NCI-H1417 (cell line): Measurements from ENCODE around the gene SLC23A3.

Source experiments
- DNase-seq, 3 experiments: peaks; one replicate each; lab custom pipeline; 2025; lab: John Stamatoyannopoulos, UW

SLC23A3 gene

DNA sequence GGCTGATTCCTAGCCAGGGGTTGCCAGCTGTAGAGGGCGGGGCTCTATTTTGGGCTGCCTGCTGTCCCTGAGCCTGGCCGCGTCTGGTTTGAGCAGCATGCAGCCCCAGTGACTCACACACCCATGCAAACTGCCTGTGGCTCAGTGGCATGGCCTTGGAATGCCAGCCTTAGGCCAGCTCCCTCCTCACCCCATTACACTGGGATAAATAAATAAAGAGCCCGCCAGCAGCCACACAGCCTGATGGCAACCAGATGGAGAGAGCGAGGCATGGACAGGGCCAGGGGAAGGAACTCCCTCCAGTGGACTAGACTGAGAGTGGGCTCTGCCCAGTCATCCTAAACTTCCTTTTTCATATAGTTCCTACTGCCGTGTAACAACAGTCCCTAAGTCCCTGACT lies 27.5 kb downstream of the SLC23A3 start:
- DNase-seq, result no peak

DNA sequence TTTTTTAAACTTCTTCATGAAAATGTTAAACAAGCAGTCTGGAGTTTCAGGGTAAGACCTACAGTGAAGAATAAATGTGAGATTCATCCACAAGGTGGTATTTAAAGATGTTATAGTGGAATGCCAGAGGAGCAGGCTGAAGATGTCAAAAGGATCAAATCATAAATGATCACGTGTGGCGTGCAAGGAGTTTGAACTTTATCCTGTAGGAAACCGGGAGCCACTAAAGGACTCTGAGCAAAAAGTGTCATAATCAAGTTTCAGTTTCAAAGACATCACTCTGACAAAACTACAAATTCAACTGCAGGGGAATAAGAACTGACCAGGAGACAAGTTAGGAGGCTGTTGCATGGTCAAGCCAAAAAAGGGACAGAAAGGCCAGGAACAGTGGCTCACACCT lies 29.1 kb downstream of the SLC23A3 start:
- DNase-seq, result no peak

DNA sequence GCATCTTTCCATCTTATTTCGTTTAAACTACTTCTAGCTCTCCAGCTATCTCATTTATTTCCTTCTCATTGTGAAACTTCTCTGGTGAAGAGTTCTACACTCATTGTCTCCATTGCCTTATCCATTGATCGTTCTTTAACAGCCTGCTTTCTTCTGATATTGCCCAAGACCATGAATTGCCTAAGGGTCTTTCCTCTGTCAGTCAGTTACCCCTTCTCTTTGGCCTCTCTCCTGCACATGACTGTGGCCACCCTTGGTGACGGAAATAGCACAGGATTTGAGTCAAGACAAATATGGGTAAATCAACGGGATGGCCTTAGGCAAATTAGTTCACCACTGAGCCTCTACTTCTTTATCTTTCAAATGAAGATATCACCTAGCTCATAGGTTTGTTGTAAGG lies 35.9 kb downstream of the SLC23A3 start:
- no peak for DNase-seq

DNA sequence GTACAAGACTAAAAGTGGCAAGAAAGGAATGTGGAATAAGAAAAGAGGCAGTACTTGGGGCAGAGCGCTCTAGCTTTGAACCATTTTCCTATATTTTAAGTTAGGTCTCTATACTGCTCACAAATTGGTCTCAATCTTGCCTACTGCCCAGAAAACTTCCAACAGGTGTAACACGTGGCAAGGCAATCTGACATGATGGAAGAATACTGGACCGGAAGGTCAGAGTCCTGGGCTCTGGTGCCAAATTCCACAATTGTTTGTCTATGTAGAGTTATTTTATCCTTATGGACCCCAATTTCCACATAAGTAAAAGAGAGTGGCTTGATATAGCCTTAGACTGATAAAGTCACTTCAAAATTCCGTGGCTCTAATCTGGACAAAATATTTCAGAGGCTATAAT lies 38.1 kb downstream of the SLC23A3 start:
- DNase-seq, result no peak

DNA sequence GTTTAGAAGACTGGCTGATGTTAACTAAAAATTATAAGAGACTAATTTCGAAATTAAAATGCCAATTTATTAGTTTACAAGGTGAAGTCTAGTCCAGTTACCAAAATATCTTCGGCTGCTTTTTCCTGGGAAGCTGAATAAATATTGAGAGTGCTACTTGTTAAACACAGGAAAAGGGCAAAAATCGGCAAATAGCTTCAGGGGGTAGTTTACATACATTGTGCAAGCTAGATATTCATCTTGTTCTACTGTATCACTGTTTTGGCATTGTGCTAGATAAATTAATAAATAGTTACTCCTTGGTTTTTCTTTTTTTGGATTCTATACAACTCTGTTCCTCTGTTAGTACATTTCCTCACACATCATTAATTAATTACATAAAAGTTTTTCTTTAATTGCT lies 38.5 kb downstream of the SLC23A3 start:
- DNase-seq, result no peak

DNA sequence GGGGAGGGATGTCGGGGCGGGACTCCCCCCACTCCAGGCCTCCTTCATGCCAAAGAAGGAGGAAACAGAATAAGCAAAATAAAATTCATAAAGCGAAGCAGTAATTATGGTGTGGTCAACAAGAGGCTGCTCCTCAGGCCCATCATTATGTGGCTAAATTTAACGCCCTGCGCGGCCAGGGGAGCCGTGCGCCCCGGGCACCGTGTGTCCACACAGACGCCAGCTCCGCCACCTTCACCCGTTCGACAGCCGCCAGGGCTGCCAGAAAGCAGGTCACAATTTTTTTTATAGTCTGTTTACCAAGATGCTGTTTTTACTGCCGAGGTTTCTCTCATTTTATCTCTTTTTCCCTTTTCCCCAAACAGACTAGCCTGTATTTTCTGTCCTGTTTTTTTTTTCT lies 40.2 kb downstream of the SLC23A3 start:
- DNase-seq, result no peak

DNA sequence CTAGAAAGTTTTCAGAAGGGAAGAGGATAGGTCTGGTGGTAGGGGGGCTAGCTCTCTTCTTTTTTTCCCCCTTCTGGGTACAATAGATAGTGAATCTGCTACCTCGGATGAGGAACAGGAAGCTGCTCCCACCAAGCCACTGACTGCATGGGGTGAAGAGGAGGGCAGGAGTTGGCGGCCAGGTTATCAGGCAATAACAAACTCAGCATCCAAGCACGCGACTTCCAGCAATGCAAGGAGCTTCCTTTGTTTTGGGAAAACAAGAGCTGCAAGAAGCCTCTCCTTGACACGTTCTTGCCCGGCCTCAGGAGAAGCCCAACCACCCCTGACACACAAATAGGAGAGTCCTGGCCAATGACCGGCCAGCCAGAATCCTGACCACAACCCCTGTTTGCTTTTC lies 41.4 kb downstream of the SLC23A3 start:
- DNase-seq, result no peak

DNA sequence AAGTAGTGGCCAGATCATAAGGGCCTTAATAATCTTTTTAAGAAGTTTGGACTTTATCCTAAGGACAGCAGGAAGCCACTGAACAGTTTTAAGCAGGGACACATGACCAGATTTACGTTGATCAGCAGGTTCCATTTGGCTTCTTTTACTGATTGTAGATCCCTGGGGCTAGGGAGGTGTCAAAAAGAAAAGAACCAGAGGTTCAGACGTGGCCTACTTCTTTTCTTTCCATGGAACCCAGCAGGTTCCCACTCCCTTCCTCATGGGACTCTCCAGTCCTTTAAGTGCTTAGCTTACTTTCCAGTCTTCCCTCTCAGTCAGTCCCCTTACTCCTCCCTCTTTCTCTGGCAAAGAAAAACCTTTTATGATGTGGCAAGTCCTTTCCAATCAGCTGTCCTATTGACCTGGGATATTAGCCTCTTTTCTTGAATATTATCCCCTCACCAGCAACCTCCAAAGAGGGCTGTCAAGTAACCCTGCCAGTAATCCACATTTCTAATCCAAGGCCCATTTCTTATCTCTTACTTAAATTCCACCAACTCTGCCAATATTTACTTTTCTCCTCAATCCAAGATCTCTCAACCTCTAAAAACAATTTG lies 42.7 kb downstream of the SLC23A3 start:
- DNase-seq, result no peak

DNA sequence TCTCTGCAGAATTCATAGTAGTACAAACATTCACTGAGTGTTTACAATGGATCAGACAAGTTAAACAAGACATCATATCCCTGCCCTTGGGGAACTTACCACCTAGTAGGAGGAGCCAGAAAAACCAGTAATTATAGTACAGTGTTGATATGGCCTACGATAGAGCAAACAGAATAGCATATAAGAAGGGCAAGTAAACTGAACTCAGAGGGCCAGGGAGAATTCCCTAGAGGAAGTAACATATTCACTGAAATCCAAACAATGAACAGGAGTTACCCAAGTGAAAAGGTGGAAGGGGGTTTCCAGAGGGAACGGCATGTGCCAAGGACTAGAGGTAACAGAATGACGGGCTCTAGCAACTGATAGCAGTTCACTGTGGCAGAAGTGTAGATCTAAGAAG lies 43.3 kb downstream of the SLC23A3 start:
- peak in 2 of 3 experiments; percentile 26 to 57 for DNase-seq

DNA sequence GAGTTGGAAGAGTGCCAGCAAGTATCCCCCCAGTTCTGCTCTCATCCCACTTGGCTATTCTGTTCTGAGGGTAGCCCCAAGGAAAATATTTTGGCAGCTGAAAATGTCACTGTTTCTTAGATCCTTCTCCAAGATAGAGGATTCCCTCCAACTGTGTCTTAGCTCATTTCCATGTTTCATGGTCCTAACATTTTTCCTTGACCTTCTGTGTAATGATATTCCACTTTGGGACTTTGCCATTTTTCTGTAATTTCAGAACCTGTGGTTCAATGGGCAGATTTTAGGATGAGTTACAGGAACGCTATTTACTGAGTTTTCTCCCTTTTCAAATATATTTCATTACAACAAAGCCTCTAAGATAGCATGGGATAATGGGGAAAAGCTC lies 44.0 kb downstream of the SLC23A3 start:
- DNase-seq, result no peak

DNA sequence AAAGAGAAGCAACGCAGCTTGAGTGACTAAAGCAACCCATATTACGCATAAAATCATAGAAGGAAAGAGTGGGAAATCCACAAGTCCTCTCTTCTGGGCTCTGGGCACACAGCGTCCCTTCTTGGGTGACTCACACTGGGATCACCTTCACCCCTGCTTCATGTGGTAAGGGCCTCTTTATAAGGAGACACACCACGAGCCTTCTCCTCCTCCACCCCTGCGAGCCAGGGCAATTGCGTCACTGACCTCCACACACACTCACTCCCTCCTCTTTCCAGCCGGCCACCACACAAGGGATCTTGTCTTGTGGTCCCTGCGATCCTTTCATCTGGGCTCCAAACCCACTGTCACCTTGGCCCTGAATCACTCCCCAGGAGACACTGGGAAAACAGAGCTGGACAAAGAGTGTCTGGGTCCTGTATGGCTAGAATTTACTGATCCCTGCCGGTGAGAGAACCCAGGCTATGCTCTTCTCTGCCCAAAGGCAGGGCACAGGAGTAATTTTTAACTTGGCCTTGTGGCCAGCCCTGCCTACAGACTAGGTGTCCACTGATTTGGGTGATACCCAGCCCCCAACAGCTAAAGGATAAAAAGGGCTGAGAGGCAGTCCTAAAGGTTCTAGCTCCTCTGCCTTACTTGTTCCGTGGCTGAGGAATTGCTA lies 44.5 kb downstream of the SLC23A3 start:
- no peak for DNase-seq

DNA sequence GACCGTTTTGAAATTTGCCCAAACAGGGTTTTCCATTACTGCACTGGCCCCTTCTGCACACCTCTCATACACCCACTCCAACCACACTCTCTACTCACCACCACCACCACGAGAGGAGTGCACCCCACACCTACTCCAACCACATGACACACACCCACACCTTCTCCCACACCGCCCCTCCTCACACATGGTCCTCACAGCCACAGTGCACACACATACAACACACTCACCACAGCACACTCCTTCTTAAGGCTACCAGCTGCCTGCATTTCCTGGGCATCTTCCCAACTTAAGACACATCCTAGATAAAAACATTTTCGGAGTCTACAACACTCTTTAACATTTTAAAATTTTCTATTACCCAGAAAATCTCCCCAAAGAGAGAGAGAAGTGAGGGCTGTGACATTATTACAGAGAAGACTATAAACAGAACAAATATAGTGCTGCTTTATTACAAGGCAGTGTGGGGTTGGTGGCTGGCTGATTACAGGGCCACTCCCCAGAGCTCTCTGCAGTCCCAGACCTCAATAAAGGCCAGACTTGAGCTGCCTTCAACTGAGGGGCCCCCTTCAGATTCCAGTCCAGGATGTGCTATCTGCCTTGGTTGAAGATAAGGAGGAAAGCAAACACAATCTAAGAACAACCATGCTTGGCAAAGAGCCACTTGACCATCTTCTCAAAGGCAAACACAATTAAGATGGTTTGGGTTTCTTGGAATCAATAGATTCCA lies 45.3 kb downstream of the SLC23A3 start:
- no peak for DNase-seq

DNA sequence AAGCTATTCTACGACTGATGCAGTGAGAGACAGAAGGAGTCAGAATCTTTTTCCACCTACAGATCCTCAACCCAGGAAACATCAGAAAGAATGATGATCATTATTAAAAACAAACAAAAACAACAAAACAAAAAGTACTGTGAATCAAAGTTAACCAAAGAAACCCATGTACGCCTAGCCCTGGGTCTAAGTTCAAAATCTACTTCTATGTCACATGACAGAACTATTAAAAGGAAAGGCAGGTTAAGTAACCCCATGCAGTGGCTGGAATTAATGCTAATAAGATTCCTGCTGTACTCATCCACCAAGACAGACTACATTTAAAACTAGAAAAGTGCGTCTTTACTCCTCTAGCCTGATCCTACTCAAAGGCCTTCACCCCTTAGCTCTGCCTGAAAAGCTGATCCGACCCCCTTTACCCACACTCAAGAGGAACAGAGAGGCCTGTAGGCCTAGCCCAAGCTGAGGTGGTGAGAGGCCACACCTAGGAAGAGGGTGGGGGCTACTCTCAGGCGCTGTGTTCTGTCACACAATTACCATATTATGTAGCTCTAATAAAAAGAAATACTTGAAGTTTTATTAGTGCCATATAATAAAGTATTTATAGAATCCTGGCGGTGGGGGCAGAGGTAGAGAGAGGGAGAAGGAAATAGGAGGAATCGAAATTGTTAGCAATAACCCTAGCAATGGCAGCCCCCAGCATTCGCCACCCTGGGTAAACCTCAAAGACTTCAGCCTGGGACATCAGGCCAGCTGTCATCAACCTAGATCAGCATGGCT lies 46.3 kb downstream of the SLC23A3 start:
- no peak for DNase-seq

DNA sequence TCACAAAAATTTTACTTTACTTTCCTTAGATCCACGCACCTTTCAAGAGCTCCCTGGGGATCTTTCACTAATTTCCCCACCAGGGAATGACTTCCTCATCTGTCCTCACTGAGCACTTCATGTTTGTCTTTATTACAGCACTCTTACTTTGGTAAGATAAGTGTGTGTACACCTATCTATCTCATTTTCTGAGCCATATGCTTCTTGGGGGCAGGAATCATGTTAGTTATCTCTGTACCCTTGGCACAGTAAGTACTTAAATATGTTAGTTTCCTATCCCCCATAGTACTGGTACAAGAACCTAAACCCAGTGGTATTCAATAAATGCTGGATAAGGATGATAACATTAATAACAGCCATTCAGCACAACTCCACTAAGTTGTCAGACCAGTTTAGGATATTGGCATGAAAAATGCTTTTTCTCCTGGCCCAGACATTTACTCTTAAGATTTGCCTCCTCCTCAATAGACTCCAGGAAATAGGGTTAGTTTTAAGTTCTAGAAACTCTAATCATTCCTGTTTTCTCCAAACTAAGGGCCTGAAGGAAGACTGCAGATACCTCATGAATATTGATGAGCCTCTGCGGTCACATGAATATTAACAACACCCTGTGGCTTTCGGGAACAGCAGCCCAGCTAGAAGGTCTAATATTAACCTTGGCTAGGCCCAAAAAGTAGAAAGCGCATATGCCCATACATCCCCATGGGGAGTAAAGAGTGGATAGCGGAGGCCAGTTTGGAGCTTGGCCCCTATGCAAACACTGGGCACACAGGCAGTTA lies 47.4 kb downstream of the SLC23A3 start:
- no peak for DNase-seq

DNA sequence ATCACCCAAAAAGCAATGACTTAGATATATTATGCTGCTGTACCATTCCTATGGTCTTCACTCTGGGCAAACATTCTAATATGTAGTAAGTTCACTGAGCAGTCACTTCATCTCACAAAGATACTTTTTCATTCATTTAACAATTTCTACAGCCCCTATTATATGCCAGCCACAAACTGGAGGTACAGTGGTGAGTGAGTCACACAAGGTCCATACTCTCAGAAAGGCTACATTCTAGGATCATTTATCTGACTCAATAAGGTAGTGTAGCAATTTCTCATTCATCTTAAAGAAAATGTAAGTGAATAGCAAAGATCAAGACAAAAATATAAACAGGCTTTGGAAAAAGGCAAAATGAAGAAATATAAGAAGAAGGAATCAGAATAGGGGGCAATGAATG lies 49.7 kb downstream of the SLC23A3 start:
- DNase-seq, result no peak

DNA sequence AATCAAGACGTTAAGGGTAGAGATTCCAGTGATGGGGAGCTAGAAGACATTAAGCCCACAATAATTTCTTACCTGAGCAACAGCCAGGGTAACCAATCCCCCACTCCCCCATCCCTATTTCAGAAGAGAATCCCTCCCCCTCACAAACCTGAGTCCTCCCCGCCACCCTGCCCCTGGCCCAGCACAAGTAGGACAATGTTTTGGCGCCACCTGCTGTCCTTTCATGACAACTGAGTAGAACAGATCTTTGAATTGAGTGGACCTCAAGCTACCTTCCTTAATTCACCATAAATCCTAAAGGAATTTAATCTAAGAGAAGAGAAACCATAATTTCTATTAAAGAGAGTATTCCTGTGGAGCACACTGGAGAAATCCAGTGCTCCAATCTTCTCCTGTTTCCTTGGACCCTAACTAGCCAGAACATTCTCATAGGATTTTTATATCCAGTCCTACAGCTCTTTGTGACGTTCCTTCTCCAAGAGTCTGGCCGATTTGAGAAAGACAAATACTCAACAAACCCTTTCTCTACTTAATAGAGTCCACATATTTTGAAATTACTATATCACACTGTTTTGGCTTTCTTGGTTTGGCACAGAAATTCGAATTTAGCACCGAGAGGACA lies 50.3 kb downstream of the SLC23A3 start:
- peak; percentile 36 to 78 (median 40) for DNase-seq

DNA sequence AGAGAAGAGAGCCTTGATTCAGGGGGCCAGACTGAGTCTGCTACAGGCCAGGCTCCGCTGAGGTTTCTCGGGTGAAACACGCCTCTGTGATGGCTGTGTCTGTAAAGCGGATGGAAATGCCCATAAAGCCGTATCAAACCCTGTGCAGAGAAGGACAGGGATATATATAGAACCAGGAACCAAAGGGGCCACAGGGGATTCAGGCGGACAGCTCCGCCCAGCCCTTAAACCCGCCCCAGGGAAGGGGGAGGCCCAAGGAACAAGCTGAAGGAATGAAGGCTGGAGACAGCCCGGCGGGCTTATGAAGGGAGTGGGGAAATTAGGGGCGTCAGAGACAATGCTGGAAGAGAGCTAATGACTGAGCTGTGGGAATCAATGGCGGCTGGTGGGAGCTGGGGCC lies 51.3 kb downstream of the SLC23A3 start:
- DNase-seq, result no peak

DNA sequence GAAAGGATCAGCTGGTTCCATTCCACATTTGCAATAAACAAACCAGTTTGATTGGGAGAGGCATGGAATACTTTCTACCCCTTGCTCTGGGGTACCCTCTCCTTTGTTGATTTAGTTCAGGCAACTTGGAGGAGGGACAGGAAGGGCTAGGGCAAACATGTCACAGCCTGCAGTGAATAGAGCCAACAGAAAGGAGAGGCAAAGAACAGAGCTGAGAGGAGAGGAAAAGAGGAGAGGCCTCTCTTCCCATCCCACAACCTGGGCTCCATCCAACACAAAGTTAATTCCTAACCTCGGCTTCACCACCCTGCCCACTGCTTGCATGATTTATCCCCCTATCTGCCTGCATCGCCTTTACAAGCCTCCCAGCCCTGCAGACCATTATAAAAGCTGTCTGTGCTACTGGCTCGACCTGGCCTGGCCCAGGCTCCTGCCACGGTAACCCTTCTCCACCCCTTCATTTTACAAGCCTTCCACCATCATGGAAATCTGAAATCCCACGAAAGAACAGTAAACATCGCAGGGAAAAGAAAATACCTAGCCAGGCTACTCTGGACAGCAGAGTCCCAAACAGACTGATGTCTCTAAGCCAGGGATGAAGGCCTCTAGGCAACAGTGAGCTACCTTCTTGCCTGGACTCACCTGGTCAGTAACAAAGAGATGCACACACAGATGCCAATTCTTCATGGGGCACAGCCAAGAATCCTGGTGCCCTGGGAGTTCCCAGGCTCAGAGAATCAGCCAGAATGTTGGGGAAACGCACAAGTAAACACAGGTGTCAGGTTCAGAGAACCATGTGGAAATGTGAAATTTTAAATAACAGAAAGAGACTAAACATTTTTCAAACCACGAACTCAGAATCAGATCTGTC lies 52.8 kb downstream of the SLC23A3 start:
- peak in 1 of 3 experiments; percentile 27 for DNase-seq

DNA sequence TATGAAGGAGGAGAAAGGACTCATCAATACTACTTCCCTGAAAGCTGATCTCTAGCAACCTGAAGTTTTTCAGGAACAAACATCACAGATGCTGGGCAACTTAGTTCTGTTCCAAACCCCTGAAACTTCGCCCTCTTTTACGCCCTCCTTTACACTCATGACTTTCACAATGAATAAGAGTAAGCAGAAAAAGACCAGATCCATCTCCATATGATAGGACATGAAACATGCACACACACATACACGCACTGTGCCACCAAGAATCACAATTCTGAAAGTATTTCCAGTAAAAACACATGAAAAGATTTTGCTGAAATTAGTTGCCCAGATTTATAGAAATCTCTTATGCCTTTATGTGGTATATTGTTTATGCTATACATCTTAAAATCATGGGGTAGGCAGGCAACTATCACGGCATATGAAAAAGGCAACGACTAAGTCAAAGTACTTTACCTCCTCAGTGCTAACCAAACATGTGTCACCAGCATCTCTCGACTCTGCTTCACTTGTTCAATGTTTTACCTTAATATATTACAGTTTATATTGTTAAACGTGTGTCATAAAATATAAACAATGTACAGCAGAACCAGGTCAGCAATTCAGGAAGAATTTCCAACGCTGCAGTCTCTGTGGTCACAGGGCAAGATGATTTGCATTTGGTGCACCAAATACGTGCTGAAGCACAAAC lies 57.0 kb downstream of the SLC23A3 start:
- DNase-seq, result no peak

DNA sequence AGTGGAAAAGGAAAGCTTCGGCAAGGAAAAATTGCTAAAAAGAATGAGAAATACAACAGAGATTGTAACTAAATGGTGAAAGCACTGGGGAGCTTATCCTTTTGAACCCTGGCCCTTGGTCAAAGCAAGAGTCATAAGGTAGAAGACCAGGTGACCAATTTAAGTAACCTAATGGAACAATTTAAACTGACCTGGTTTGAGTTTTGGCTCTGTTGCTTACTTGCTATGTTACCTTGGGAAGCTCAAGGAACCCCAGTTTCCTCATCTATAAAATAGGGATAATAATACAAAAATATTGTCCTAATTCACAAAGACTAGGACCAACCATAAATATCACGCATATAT lies 57.8 kb downstream of the SLC23A3 start:
- no peak for DNase-seq
